IMR-90 (cell line): ENCODE measurements around the gene MSL3. TPM values are rescaled to one million over a fixed set of nuclear protein-coding genes. Genes with fewer than 3 reads are reported as not detected.

Source experiments
- ATAC-seq: fragments of 200-7000 bp; cut with Tn5 transposase; 2 replicates; pipeline ENCODE4 v1.9.1; 2020; ENCODE audit warnings: low read depth, mild to moderate bottlenecking, moderate library complexity
- BruUV-seq: library from RNA; stranded (reverse); fragments of 400-500 nt; replicated peaks from 2 replicates; lab custom pipeline; 2021; lab: Mats Ljungman, UMichigan
- CTCF ChIA-PET: fragments of 300-600 bp; formaldehyde crosslinking; extraction: SDS; loops from one replicate; lab custom pipeline; 2021; ENCODE audit warnings: antibody characterized with exemption; lab: Yijun Ruan, JAX
- POLR2A ChIA-PET: fragments of 300-600 bp; sonication (Branson Sonifier 250); formaldehyde crosslinking; loops from one replicate; lab custom pipeline; 2022; ENCODE audit warnings: antibody characterized with exemption; ENCODE audit not compliant: unreplicated experiment; lab: Charles Lee
- DNase-seq: peaks from one replicate; pipeline ENCODE4 v3.0.0; 2013
- H2AFZ ChIP-seq: replicated peaks from 2 replicates; pipeline ENCODE3; 2013; ENCODE audit warnings: low read length, mild to moderate bottlenecking; ENCODE audit not compliant: poor library complexity
- H2AK5ac ChIP-seq: 2 replicates; pipeline ENCODE4 v1.6.1; 2013; ENCODE audit warnings: low read depth, low read length, inconsistent platforms
- H2AK9ac ChIP-seq: replicated peaks from 2 replicates; pipeline ENCODE3; 2013; ENCODE audit warnings: mild to moderate bottlenecking, low read depth, low read length, moderate library complexity; ENCODE audit not compliant: poor library complexity
- H2BK120ac ChIP-seq: 2 replicates; pipeline ENCODE4 v1.6.1; 2013; ENCODE audit warnings: low read depth, low read length, inconsistent platforms
- H2BK15ac ChIP-seq: 3 replicates; pipeline ENCODE4 v1.6.1; 2013; ENCODE audit warnings: low read depth, low read length, inconsistent platforms
- H2BK20ac ChIP-seq: 2 replicates; pipeline ENCODE4 v1.6.1; 2013; ENCODE audit warnings: low read depth, mild to moderate bottlenecking, inconsistent platforms, low read length, moderate library complexity
- H2BK5ac ChIP-seq: 2 replicates; pipeline ENCODE4 v1.6.1; 2013; ENCODE audit warnings: mild to moderate bottlenecking, low read depth, low read length, inconsistent platforms; ENCODE audit not compliant: poor library complexity, severe bottlenecking
- H3K14ac ChIP-seq: replicated peaks from 2 replicates; pipeline ENCODE4 v1.6.1; 2013; ENCODE audit warnings: low read depth, low read length, inconsistent platforms
- H3K18ac ChIP-seq: 2 replicates; pipeline ENCODE4 v1.6.1; 2013; ENCODE audit warnings: low read depth, low read length, control low read depth
- H3K23ac ChIP-seq: 2 replicates; pipeline ENCODE4 v1.6.1; 2013; ENCODE audit warnings: low read depth, low read length, inconsistent platforms
- H3K27ac ChIP-seq: 2 replicates; pipeline ENCODE4 v1.5.1; 2013; ENCODE audit warnings: mild to moderate bottlenecking, control low read depth, low read length; ENCODE audit not compliant: insufficient read depth
- H3K27me3 ChIP-seq: 2 replicates; pipeline ENCODE4 v1.6.1; 2013; ENCODE audit warnings: low read length; ENCODE audit not compliant: control insufficient read depth, insufficient read depth
- H3K36me3 ChIP-seq: 2 replicates; pipeline ENCODE4 v1.6.1; 2013; ENCODE audit warnings: low read length, mixed read lengths; ENCODE audit not compliant: control insufficient read depth, insufficient read depth
- H3K4ac ChIP-seq: 2 replicates; pipeline ENCODE4 v1.6.1; 2013; ENCODE audit warnings: low read depth, low read length, inconsistent platforms
- H3K4me1 ChIP-seq: 2 replicates; pipeline ENCODE4 v1.6.1; 2013; ENCODE audit warnings: low read length, mixed read lengths; ENCODE audit not compliant: control insufficient read depth, insufficient read depth
- H3K4me2 ChIP-seq: 2 replicates; pipeline ENCODE4 v1.6.1; 2013; ENCODE audit warnings: low read depth, mild to moderate bottlenecking, control low read depth, low read length, moderate library complexity
- H3K4me3 ChIP-seq: 2 replicates; pipeline ENCODE4 v1.5.1; 2013; ENCODE audit warnings: low read depth, mild to moderate bottlenecking, control low read depth, low read length, moderate library complexity; ENCODE audit not compliant: insufficient read depth
- H3K56ac ChIP-seq: 2 replicates; pipeline ENCODE4 v1.6.1; 2013; ENCODE audit warnings: low read length, inconsistent platforms; ENCODE audit not compliant: insufficient read depth; ENCODE audit errors: extremely low read depth
- H3K79me1 ChIP-seq, 2 experiments: 2 replicates each; pipeline ENCODE4 v1.6.1; 2013; ENCODE audit warnings: low read length in 2 of 2, inconsistent platforms in 1 of 2, low read depth in 1 of 2
- H3K9ac ChIP-seq: 2 replicates; pipeline ENCODE4 v1.6.1; 2013; ENCODE audit warnings: low read depth, low read length, control low read depth
- H3K9me1 ChIP-seq: 2 replicates; pipeline ENCODE4 v1.6.1; 2013; ENCODE audit warnings: low read length, inconsistent platforms; ENCODE audit not compliant: insufficient read depth
- H3K9me3 ChIP-seq: 2 replicates; pipeline ENCODE4 v1.6.1; 2013; ENCODE audit warnings: low read length; ENCODE audit not compliant: control insufficient read depth, insufficient read depth
- H4K20me1 ChIP-seq: 2 replicates; pipeline ENCODE4 v1.6.1; 2013; ENCODE audit warnings: low read length, inconsistent platforms; ENCODE audit not compliant: insufficient read depth
- H4K5ac ChIP-seq: 2 replicates; pipeline ENCODE4 v1.6.1; 2013; ENCODE audit warnings: mild to moderate bottlenecking, low read depth, low read length, control low read depth
- H4K8ac ChIP-seq, 2 experiments: 2 replicates each; pipeline ENCODE4 v1.6.1; 2013; ENCODE audit warnings: low read depth in 2 of 2, low read length in 2 of 2, control low read depth in 1 of 2, inconsistent platforms in 1 of 2
- H4K91ac ChIP-seq: 2 replicates; pipeline ENCODE4 v1.6.1; 2013; ENCODE audit warnings: low read depth, low read length, inconsistent platforms; ENCODE audit not compliant: insufficient read depth
- BHLHE40 ChIP-seq: fragments of 150-350 bp; IDR thresholded peaks from 2 replicates; pipeline ENCODE4 v1.6.1; 2016; ENCODE audit warnings: mild to moderate bottlenecking, low read depth, low read length
- CHD1 ChIP-seq: IDR thresholded peaks from 2 replicates; pipeline ENCODE4 v1.6.1; 2012; ENCODE audit warnings: low read depth, low read length, improper control_type of control experiment
- ELK1 ChIP-seq: fragments of 150-350 bp; IDR thresholded peaks from 2 replicates; pipeline ENCODE4 v1.6.1; 2016; ENCODE audit warnings: low read depth, mild to moderate bottlenecking, low read length, moderate library complexity, borderline replicate concordance
- RAD21 ChIP-seq: IDR thresholded peaks from 2 replicates; pipeline ENCODE4 v1.6.1; 2012; ENCODE audit warnings: low read length, improper control_type of control experiment
- RCOR1 ChIP-seq: IDR thresholded peaks from 2 replicates; pipeline ENCODE4 v1.6.1; 2012; ENCODE audit warnings: mild to moderate bottlenecking, low read length, improper control_type of control experiment; ENCODE audit not compliant: insufficient replicate concordance
- RFX5 ChIP-seq: IDR thresholded peaks from 2 replicates; pipeline ENCODE4 v1.8.0; 2012; ENCODE audit warnings: low read depth, mild to moderate bottlenecking, low read length, moderate library complexity
- SMC3 ChIP-seq: fragments of 150-350 bp; IDR thresholded peaks from 2 replicates; pipeline ENCODE4 v1.6.1; 2016; ENCODE audit warnings: low read depth, mild to moderate bottlenecking, antibody characterized with exemption, low read length, moderate library complexity
- WGBS, 2 experiments: methylation state at CpG; one replicate each; pipeline versions ENCODE4 v1.1.5 to v1.1.7; 2013; ENCODE audit warnings: missing lambda C conversion rate in 2 of 2; ENCODE audit not compliant: insufficient read length in 1 of 2; ENCODE audit errors: extremely low coverage in 2 of 2; 5-methylcytosine and 5-hydroxymethylcytosine counted together
- dilution Hi-C: fragments of 300-500 bp; cut with HindIII; formaldehyde crosslinking; loops from one replicate; pipeline ENCODE4 v1.14.3; 2018; ENCODE audit warnings: low sequenced_read_pairs; ENCODE audit not compliant: unreplicated experiment
- in situ Hi-C: fragments of 300-500 bp; cut with MboI; formaldehyde crosslinking; loops from 3 replicates; pipeline ENCODE4 v1.14.3; 2019; ENCODE audit warnings: low sequenced_read_pairs, inconsistent platforms, mixed read lengths
- intact Hi-C: fragments of 100-400 bp; cut with micrococcal nuclease; formaldehyde crosslinking; loops from 2 replicates; pipeline ENCODE4 v1.10.0; 2022
- polyA plus RNA-seq, 3 experiments: library from polyadenylated mRNA; depleted of rRNA; stranded (reverse); fragments of >200 nt; gene quantifications; 2 replicates each; pipeline ENCODE4 v1.2.3, GENCODE V29; 2012; ENCODE audit warnings: low replicate concordance in 1 of 3
- total RNA-seq: library from RNA; depleted of rRNA; stranded (reverse); fragments of >200 nt; gene quantifications from 2 replicates; pipeline ENCODE4 v1.2.3, GENCODE V29; 2012

The MSL3 gene
- total and polyA plus RNA-seq, 2 of the 4 experiments (the other 2 are of a cell fraction): 19.6 to 21.3 TPM

GRCh38 chrX:11784543-11784942 is 26.5 kb downstream of the MSL3 start:
- no peak for ATAC-seq

More at GRCh38 chrX:11784543-11784942, 26.5 kb downstream of the MSL3 start:
- CTCF ChIA-PET: no interaction called here
- no peaks in the 10 kb centered on the region for H3K9me1 ChIP-seq
- WGBS, 2 experiments: no CpG with 5 or more reads among the region's 1 CpG
- no peak overlapping the region for H4K5ac ChIP-seq
- no peak overlapping the region for H2BK5ac ChIP-seq
- POLR2A ChIA-PET: no interaction called here
- no peak overlapping the region for H2AK9ac ChIP-seq
- no peak overlapping the region for H2BK20ac ChIP-seq
- H2AK5ac ChIP-seq: no peak overlapping the region
- in situ Hi-C loops: no loop called here
- H3K36me3 ChIP-seq: no peaks in the 10 kb centered on the region
- no peaks in the 10 kb centered on the region for H3K4me1 ChIP-seq
- no peaks in the 10 kb centered on the region for H4K20me1 ChIP-seq
- H4K91ac ChIP-seq: no peak overlapping the region
- H2BK15ac ChIP-seq: no peak overlapping the region
- no peak overlapping the region for H3K4ac ChIP-seq
- no TSS peak for BruUV-seq
- no peak overlapping the region for H3K4me2 ChIP-seq
- DNase-seq: no peak
- H3K27ac ChIP-seq: no peak overlapping the region
- no peak overlapping the region for H3K23ac ChIP-seq
- no peaks in the 10 kb centered on the region for H3K9me3 ChIP-seq
- no peak overlapping the region for H3K9ac ChIP-seq
- no peaks in the 10 kb centered on the region for H3K27me3 ChIP-seq
- H3K56ac ChIP-seq: no peak overlapping the region
- H3K79me1 ChIP-seq: no peaks in the 10 kb centered on the region
- no peak overlapping the region for H2BK120ac ChIP-seq
- no peak overlapping the region for H3K18ac ChIP-seq
- no peak overlapping the region for H4K8ac ChIP-seq
- no peak overlapping the region for H3K14ac ChIP-seq
- dilution Hi-C loops: no loop called here
- TF ChIP-seq SMC3: no peak
- no peak for TF ChIP-seq BHLHE40
- TF ChIP-seq RCOR1: no peak
- no peak for TF ChIP-seq ELK1
- no peak for TF ChIP-seq RAD21
- no peak for TF ChIP-seq CHD1
- TF ChIP-seq RFX5: no peak
- no peak overlapping the region for H2AFZ ChIP-seq
- no peak overlapping the region for H3K4me3 ChIP-seq
- intact Hi-C loops: no loop called here
